Heart right ventricle (tissue), 16 donors: ENCODE data around the gene PCIF1. TPM values are rescaled to one million over a fixed set of nuclear protein-coding genes. Genes with fewer than 3 reads are reported as not detected.
A peak's percentile ranks its signal among the peaks of the same experiment; 100 is the strongest.
"Not testable (repeated sequence)": the region's sequence is repeated elsewhere in the genome, so short reads cannot be mapped to it uniquely, and the experiment has no call there.

Experiments used
- ATAC-seq, 8 donors: fragments of 200-7000 bp; cut with Tn5 transposase; one replicate each; pipeline ENCODE4 v1.9.1; 2020; ENCODE audit warnings: mild to moderate bottlenecking in 8 of 8, moderate library complexity in 8 of 8, moderate number of reproducible peaks in 1 of 8
- DNase-seq, 2 donors: peaks; one replicate each; pipeline ENCODE4 v3.0.0-alpha.2; 2020
- H3K27ac ChIP-seq, 10 donors: fragments of 200-600 bp; sonication (generic) in 2 of 10; one replicate each; pipeline versions ENCODE4 v1.5.0 to v1.8.0; 2020 to 2022; ENCODE audit warnings: mild to moderate bottlenecking in 3 of 10
- H3K27me3 ChIP-seq, 7 donors: fragments of 200-600 bp; one replicate each; pipeline ENCODE4 v1.8.0; 2021 to 2022; ENCODE audit warnings: mild to moderate bottlenecking in 2 of 7
- H3K36me3 ChIP-seq, 9 donors: fragments of 200-600 bp; sonication (generic) in 1 of 9; one replicate each; pipeline versions ENCODE4 v1.5.0 to v1.8.0; 2020 to 2022; ENCODE audit warnings: mild to moderate bottlenecking in 2 of 9
- H3K4me1 ChIP-seq, 9 donors: fragments of 200-600 bp; sonication (generic) in 1 of 9; one replicate each; pipeline versions ENCODE4 v1.5.0 to v1.8.0; 2020 to 2022; ENCODE audit warnings: mild to moderate bottlenecking in 4 of 9
- H3K4me3 ChIP-seq, 10 donors: fragments of 200-600 bp; sonication (generic) in 2 of 10; one replicate each; pipeline versions ENCODE4 v1.5.0 to v1.8.0; 2020 to 2022; ENCODE audit warnings: mild to moderate bottlenecking in 7 of 10, moderate library complexity in 2 of 10
- H3K9me3 ChIP-seq, 11 donors: fragments of 200-600 bp in 10 of 11; sonication (generic) in 2 of 11; one replicate each; pipeline versions ENCODE4 v1.5.0 to v1.8.0; 2013 to 2022; ENCODE audit warnings: mild to moderate bottlenecking in 2 of 11, control low read depth in 1 of 11, moderate library complexity in 1 of 11
- CTCF ChIP-seq, 9 donors: fragments of 200-600 bp; sonication (generic) in 2 of 9; IDR thresholded peaks; one replicate each; pipeline versions ENCODE4 v1.5.0 to v1.8.0; 2021 to 2022; ENCODE audit warnings: antibody characterized with exemption in 9 of 9, mild to moderate bottlenecking in 5 of 9, moderate library complexity in 1 of 9
- whole genome bisulfite sequencing, 2 donors: extraction: QIAGEN DNeasy Blood & Tissue Kit; methylation state at CpG; one replicate each; pipeline ENCODE4 v1.1.7; 2013; ENCODE audit warnings: inconsistent platforms in 1 of 2; 5-methylcytosine and 5-hydroxymethylcytosine counted together
- intact Hi-C, 10 donors: fragments of 100-400 bp; cut with DNase I; formaldehyde crosslinking; loops; one replicate each; pipeline versions ENCODE4 v1.11.1 to v1.14.2; 2022
- polyA plus RNA-seq, 2 donors: library from polyadenylated mRNA; stranded (reverse); fragments of 200-250 nt; gene quantifications; one replicate each; pipeline ENCODE4 v1.2.3, GENCODE V29; 2013
- total RNA-seq, 10 donors: library from RNA; stranded (reverse); fragmentation: NEBNext Ultra II Directional in 3 of 10; extraction: Animal tissue kit (Norgen Biotek cat#: 25700) in 3 of 10; gene quantifications; one replicate each; pipeline versions ENCODE4 v1.2.1 to v1.2.4, GENCODE V29; 2021 to 2023
- donor health status: Arrhythmogenic right ventricular cardiomyopathy.
- donor health status: ischemic (EF 13 %, LVEDD 7.1; RV severe dilation, severe dysfunction).
- donor health status: healthy with polysubstance abuse.
- donor health status: DM: no; HTN: yes; CAD: no.
- donor health status: DM: no; HTN: no; CAD: no.
- donor health status: ischemic (EF 25% LVEDD 6.9; RV normal size, moderate dysfunction).
- donor health status: ischemic (EF 25% LVEDD 5.7; RV mildly dilated, moderate dysfunction).
- donor health status: healthy.
- donor health status: DM: yes; HTN: yes; CAD: no.
- donor health status: Ischemic cardiomyopathy.
- donor health status: ischemic (EF 35%, LVEDD 5.7; RV mildly dilated, moderate dysfunction).
- donor health status: nonischemic (EF 11% LVEDD 7.7; RV severe dilation, severe dysfunction).
- donor health status: DM: yes; HTN: yes; CAD: no.
- donor health status: PGD.
- donor health status: ischemic (EF 29% LVEDD 5.4; RV normal size, mild dysfunction).
- donor health status: nonischemic (EF 23%, LVEDD 6.1; RV moderate dilation, normal function).

The PCIF1 gene
- total and polyA plus RNA-seq, 12 donors, result 20.8 to 33.1 (median 27.4) TPM

- intact Hi-C loops, result loop anchor here in 1 of 10 donors (10.0 kb wide), 1 partner anchor 66 kb away; no protein-coding TSS in a partner anchor
- no peaks in the 10 kb centered on the region for H3K9me3 ChIP-seq
- no peaks in the 10 kb centered on the region for H3K4me1 ChIP-seq
- peak in 1 of 8 donors; percentile 6 for ATAC-seq
- TF ChIP-seq CTCF (IDR thresholded peaks at IDR 0.05), result no peak
- WGBS, 2 donors, result 88 to 92% methylated on average over 13 of the region's 13 CpGs
- no peak overlapping the region for H3K4me3 ChIP-seq
- H3K36me3 ChIP-seq, result peaks cover 0 to 100% (median 56%) of the 10 kb centered on the region in 9 donors
- H3K27me3 ChIP-seq, result no peaks in the 10 kb centered on the region
- no peak for DNase-seq
- H3K27ac ChIP-seq, result no peak overlapping the region
Measured at GRCh38 chr20:45899046-45899835, 35.2 kb upstream of the PCIF1 start.

DNA sequence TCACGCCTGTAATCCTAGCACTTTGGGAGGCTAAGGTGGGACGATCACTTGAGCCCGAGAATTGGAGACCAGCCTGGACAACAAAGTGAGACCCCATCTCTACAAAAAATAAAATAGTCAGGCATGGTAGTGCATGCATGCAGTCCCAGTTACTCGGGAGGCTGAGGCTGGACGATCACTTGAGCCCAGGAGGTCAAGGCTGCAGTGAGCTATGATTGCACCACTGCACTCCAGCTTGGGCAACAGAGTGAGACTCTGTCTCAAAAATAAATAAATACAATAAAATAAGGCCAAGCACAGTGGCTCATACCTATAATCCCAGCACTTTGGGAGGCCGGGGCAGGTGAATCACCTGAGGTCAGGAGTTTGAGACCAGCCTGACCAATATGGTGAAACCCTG is 33.2 kb upstream of the PCIF1 start:
- peaks cover 0 to 100% (median 37%) of the 10 kb centered on the region in 9 donors for H3K36me3 ChIP-seq

DNA sequence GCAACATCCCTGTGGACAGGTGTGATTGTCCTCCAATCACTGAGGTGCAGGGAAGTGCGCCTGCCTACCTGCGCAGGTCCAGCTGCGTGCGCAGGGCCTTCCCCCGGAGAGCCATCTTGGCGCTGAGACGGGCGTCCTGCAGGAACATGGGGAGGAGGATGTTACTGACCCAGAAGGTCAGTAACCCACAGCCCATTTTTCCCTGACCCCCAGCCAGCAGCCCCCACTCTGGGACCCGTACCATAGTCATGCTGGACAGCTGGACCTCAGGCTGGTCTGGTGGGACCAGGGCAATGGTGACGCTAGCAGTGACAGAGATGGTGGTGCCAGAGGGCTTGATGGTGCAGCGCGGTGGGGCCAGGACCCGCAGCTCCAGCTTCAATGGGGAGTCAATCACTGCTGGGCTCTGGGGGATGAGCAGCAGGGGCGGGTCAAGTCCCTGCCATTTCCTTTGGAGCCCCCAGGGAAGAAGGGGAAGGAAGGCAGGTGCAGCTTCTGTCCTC is 32.2 kb upstream of the PCIF1 start:
- Histone ChIP-seq H3K9me3 (no peaks in the 10 kb centered on the region), H3K4me1 (no peaks in the 10 kb centered on the region), H3K4me3 (no peak overlapping the region), H3K36me3 (peaks cover 0 to 100% (median 28%) of the 10 kb centered on the region in 9 donors), H3K27me3 (no peaks in the 10 kb centered on the region), H3K27ac (no peak overlapping the region)
- no peak for TF ChIP-seq CTCF (IDR thresholded peaks at IDR 0.05)
- DNase-seq (no peak), ATAC-seq (no peak)
- intact Hi-C loops, result no loop called here
- 86 to 90% methylated on average over 14 of the region's 14 CpGs for WGBS, 2 donors

More for the DNA sequence above, 33.2 kb upstream of the PCIF1 start:
- DNase-seq, H3K27me3 ChIP-seq, H3K4me1 ChIP-seq, H3K4me3 ChIP-seq, ATAC-seq, H3K9me3 ChIP-seq, H3K27ac ChIP-seq, intact Hi-C loops: not testable (repeated sequence)
- 96 to 97% methylated on average over 6 of the region's 6 CpGs for WGBS, 2 donors

DNA sequence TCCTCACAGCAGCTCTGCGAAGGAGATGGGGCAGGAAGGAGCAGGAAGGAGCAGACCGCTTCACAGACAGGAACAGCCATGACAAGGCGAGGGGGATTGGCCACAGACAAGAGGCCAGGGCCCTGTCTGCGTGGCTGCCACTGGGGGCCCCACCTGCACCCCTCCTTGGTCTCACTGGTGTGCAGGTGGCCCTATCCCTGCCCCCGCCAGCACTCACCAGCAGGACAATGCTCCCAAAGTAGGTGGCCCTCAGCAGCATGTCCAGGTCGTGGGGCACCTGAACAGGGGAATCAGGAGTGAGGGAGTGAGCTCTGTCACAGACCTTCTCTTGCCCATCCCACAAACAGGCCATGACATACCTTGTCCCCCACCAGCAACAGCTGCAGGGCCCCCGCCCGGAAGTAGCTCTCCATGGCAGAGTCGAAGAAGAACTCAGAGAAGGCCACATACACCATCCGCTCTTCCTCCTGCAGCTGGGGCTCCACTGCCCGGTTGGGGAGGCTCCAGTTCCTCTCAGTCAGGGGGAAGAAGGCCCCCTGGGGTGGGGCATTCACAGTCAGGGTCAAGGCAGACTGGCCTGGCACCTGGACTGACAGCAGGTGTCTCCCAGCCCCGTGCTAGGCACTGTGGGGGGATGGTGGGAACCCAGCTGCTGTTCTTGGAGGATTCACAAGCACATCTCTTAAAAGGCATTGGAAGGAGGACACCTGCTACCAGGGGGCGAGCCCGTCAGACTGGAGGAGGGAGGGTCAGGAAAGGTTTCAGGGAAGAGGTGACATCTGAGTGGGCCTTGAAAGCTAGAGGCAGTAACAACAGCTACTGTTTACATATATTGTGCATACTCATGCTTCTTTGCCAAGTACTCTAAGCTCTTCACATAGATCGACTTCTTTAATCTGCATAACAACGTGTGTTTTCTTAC is 29.6 kb upstream of the PCIF1 start:
- intact Hi-C loops, result no loop called here
- Histone ChIP-seq H3K36me3 (peaks cover 0 to 98% (median 10%) of the 10 kb centered on the region in 9 donors), H3K4me1 (peaks cover 0 to 8% (median 0%) of the 10 kb centered on the region in 9 donors), H3K4me3 (no peak overlapping the region), H3K27ac (no peak overlapping the region), H3K9me3 (no peaks in the 10 kb centered on the region), H3K27me3 (no peaks in the 10 kb centered on the region)
- TF ChIP-seq CTCF (IDR thresholded peaks at IDR 0.05), result no peak
- DNase-seq (no peak), ATAC-seq (peak in 1 of 8 donors; percentile 16)
- 87 to 88% methylated on average over 16 of the region's 16 CpGs for WGBS, 2 donors
